Lower leg skin (tissue), 4 donors: Measurements from ENCODE around the gene ABHD4. TPM values are rescaled to one million over a fixed set of nuclear protein-coding genes. Genes with fewer than 3 reads are reported as not detected.
"Not testable (repeated sequence)": the region's sequence is repeated elsewhere in the genome, so short reads cannot be mapped to it uniquely, and the experiment has no call there.

Source experiments
- DNase-seq, 2 donors: peaks; one replicate each; pipeline ENCODE4 v3.0.0-alpha.2; 2019; ENCODE audit warnings: low spot score in 2 of 2
- H3K4me3 ChIP-seq: fragments of 200-600 bp; sonication (generic); 2 replicates; pipeline ENCODE4 v1.5.1; 2017; ENCODE audit warnings: mild to moderate bottlenecking, low read depth; ENCODE audit not compliant: poor library complexity, severe bottlenecking
- POLR2A ChIP-seq, 2 donors: fragments of 450-650 bp; IDR thresholded peaks; one replicate each; pipeline ENCODE4 v1.6.1; 2016 to 2017; ENCODE audit warnings: antibody characterized with exemption in 2 of 2, mild to moderate bottlenecking in 1 of 2, moderate library complexity in 1 of 2
- WGBS, 2 donors: methylation state at CpG; one replicate each; pipeline ENCODE4 v1.1.5; 2018; 5-methylcytosine and 5-hydroxymethylcytosine counted together
- intact Hi-C: fragments of 100-400 bp; cut with DNase I; formaldehyde crosslinking; loops from one replicate; pipeline ENCODE4 v1.15.0; 2023; ENCODE audit warnings: low total_unique reads
- total RNA-seq, 4 donors: library from RNA; depleted of rRNA; stranded (reverse); fragments of >200 nt; gene quantifications; one replicate each; pipeline ENCODE4 v1.1.0, GENCODE V29; 2016
- TF ChIP-seq, protein P1 (sequence below), 3 donors: fragments of 450-650 bp; IDR thresholded peaks; one replicate each; pipeline ENCODE4 v1.5.1; 2016; ENCODE audit warnings: antibody characterized with exemption in 3 of 3, mild to moderate bottlenecking in 3 of 3, moderate library complexity in 2 of 3

The ABHD4 gene
- total RNA-seq, 4 donors from 2014 or later, result 20.5 to 29.3 (median 28.5) TPM

GRCh38 chr14:22552827-22553076, 45.3 kb upstream of the ABHD4 start:
- 100% methylated on average over 2 of the region's 2 CpGs for WGBS, 2 donors
- TF ChIP-seq POLR2A (IDR thresholded peaks at IDR 0.05), result no peak
- intact Hi-C loops, result loop anchor here (10.0 kb wide), 2 partner anchors 168 to 302 kb away; no protein-coding TSS in a partner anchor
- DNase-seq, result no peak
- no peak overlapping the region for H3K4me3 ChIP-seq

DNA sequence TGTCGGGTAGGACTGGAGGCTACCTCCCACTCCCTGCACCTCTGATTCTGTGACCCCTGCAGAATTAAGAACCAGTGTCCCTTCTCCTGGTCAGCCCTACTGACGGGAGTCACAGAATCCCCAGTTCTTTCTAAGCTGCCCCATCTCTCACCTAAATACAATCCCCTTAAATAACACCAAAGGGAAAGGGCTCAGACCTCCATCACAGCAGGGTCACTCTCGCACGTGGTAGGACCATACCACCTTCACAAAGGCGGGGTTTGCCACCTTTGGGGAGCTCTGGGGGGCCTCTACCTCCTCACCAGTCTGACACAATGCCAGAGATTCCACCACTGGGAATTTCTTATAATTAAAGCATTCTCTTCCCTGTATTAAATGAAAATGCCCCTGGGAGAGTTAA, 44.7 kb upstream of the ABHD4 start:
- no peak for DNase-seq
- intact Hi-C loops, result loop anchor here (10.0 kb wide), 2 partner anchors 169 to 301 kb away; no protein-coding TSS in a partner anchor
- no peak overlapping the region for H3K4me3 ChIP-seq
- WGBS, 2 donors, result 91% methylated on average over 5 of the region's 5 CpGs
- TF ChIP-seq POLR2A (IDR thresholded peaks at IDR 0.05), result no peak
- TF ChIP-seq, protein P1, sequence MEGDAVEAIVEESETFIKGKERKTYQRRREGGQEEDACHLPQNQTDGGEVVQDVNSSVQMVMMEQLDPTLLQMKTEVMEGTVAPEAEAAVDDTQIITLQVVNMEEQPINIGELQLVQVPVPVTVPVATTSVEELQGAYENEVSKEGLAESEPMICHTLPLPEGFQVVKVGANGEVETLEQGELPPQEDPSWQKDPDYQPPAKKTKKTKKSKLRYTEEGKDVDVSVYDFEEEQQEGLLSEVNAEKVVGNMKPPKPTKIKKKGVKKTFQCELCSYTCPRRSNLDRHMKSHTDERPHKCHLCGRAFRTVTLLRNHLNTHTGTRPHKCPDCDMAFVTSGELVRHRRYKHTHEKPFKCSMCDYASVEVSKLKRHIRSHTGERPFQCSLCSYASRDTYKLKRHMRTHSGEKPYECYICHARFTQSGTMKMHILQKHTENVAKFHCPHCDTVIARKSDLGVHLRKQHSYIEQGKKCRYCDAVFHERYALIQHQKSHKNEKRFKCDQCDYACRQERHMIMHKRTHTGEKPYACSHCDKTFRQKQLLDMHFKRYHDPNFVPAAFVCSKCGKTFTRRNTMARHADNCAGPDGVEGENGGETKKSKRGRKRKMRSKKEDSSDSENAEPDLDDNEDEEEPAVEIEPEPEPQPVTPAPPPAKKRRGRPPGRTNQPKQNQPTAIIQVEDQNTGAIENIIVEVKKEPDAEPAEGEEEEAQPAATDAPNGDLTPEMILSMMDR (IDR thresholded peaks at IDR 0.05), result no peak

GRCh38 chr14:22553861-22554497, 44.1 kb upstream of the ABHD4 start:
- not testable (repeated sequence) for DNase-seq, H3K4me3 ChIP-seq
- WGBS, 2 donors, result 81 to 90% methylated on average over 12 to 13 of the region's 14 CpGs
- intact Hi-C loops, result loop anchor here (10.0 kb wide), 2 partner anchors 169 to 301 kb away; no protein-coding TSS in a partner anchor

- WGBS, 2 donors, result 89 to 98% methylated on average over 14 to 15 of the region's 15 CpGs
- intact Hi-C loops, result loop anchor here (10.0 kb wide), 2 partner anchors 170 to 300 kb away; no protein-coding TSS in a partner anchor
- no peak for DNase-seq
- no peak overlapping the region for H3K4me3 ChIP-seq
- TF ChIP-seq POLR2A (IDR thresholded peaks at IDR 0.05), result no peak
- TF ChIP-seq, protein P1 (IDR thresholded peaks at IDR 0.05), result no peak
Observed at GRCh38 chr14:22554498-22555383, 43.4 kb upstream of the ABHD4 start.

GRCh38 chr14:22555384-22556011, 42.6 kb upstream of the ABHD4 start:
- 77 to 78% methylated on average over 4 of the region's 4 CpGs for WGBS, 2 donors
- no peak overlapping the region for H3K4me3 ChIP-seq
- intact Hi-C loops, result loop anchor here (10.0 kb wide), 2 partner anchors 171 to 299 kb away; no protein-coding TSS in a partner anchor
- no peak for TF ChIP-seq POLR2A (IDR thresholded peaks at IDR 0.05)
- TF ChIP-seq, protein P1 (IDR thresholded peaks at IDR 0.05), result no peak
- no peak for DNase-seq

- DNase-seq, result peak; percentile 75 to 94
- WGBS, 2 donors, result 45 to 51% methylated on average over 26 to 27 of the region's 28 CpGs
- H3K4me3 ChIP-seq, result no peak overlapping the region
Observed at GRCh38 chr14:22556021-22556989, 41.8 kb upstream of the ABHD4 start.

More at GRCh38 chr14:22556021-22556989, 41.8 kb upstream of the ABHD4 start:
- intact Hi-C loops, result loop anchor here (10.0 kb wide), 2 partner anchors 172 to 298 kb away; no protein-coding TSS in a partner anchor
- TF ChIP-seq POLR2A (IDR thresholded peaks at IDR 0.05), result no peak
- TF ChIP-seq, protein P1 (IDR thresholded peaks at IDR 0.05), result no peak
